Measurements from ENCODE around the gene PPM1L.

Gene PPM1L

DNA sequence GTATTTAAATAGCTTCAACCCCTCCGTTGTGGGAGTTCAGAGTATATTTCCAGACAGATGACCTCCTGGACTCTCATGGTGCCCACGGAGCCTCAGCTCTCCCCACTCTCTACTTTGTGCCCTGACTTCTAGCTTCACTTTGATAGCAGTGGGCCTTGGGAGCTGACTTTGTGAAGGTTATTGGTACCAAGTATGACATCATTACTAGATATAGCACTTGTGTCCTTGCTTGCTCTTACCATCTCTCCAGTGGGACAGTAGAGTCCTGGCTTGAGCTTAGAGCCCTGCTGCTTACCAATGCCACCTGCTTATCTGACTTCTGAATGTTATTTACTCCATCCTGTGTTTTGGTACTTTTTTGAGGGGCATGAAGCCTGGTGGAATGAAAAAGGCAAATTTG is 53.4 kb downstream of the PPM1L start:
- Histone ChIP-seq H3K27ac (ENCODE audit: low read depth, low read length) (no peak overlapping the region), H4K8ac (ENCODE audit: low read depth, low read length) (no peak overlapping the region), H2AK5ac (ENCODE audit: low read length) (no peak overlapping the region), H3K36me3 (ENCODE audit: control insufficient read depth in 1 of 2, insufficient read depth in 2 of 2, low read length in 2 of 2) (no peaks in the 10 kb centered on the region), H3K9ac (ENCODE audit: low read length) (no peak overlapping the region), H3K4me2 (ENCODE audit: low read length) (no peak overlapping the region), H2BK5ac (ENCODE audit: low read depth, low read length, poor library complexity) (no peak overlapping the region), H4K12ac (ENCODE audit: low read depth, low read length) (no peak overlapping the region), H3K4me3 (ENCODE audit: low read depth, low read length) (no peak overlapping the region), H3K79me2 (ENCODE audit: control insufficient read depth, insufficient read depth, low read length, poor library complexity) (no peaks in the 10 kb centered on the region), H2BK12ac (ENCODE audit: low read length) (no peak overlapping the region), H3K9me3 (ENCODE audit: insufficient read depth, low read depth, low read length) (no peaks in the 10 kb centered on the region), H3K79me1 (ENCODE audit: low read length) (no peaks in the 10 kb centered on the region), H3K23ac (ENCODE audit: low read length) (no peak overlapping the region), H4K91ac (ENCODE audit: low read depth, low read length) (no peak overlapping the region), H3K27me3 (ENCODE audit: insufficient read depth, low read length) (no peaks in the 10 kb centered on the region), H2BK120ac (ENCODE audit: insufficient read depth, low read length, poor library complexity) (no peak overlapping the region), H3K4ac (ENCODE audit: low read depth, low read length) (no peak overlapping the region), H3K14ac (ENCODE audit: low read length) (no peak overlapping the region), H2AFZ (ENCODE audit: insufficient read depth, low read length, poor library complexity) (no peak overlapping the region), H3K4me1 (ENCODE audit: control insufficient read depth in 1 of 2, insufficient read depth in 2 of 2, low read length in 2 of 2) (peaks cover 0 to 2% of the 10 kb centered on the region in 2 experiments), H3K18ac (ENCODE audit: low read length) (no peak overlapping the region)
- no CpG with 5 or more reads among the region's 2 CpGs for WGBS (ENCODE audit: extremely low coverage, insufficient coverage, insufficient read length)
- DNase-seq: no peak

GRCh38 chr3:160810362-160811236 is 54.6 kb downstream of the PPM1L start:
- H3K4me2 ChIP-seq (ENCODE audit: low read length): no peak overlapping the region
- H3K9ac ChIP-seq (ENCODE audit: low read length): no peak overlapping the region
- H4K8ac ChIP-seq (ENCODE audit: low read depth, low read length): no peak overlapping the region
- H2BK12ac ChIP-seq (ENCODE audit: low read length): no peak overlapping the region
- WGBS (ENCODE audit: extremely low coverage, insufficient coverage, insufficient read length): no CpG with 5 or more reads among the region's 4 CpGs
- H2AK5ac ChIP-seq (ENCODE audit: low read length): no peak overlapping the region
- H3K79me1 ChIP-seq (ENCODE audit: low read length): no peaks in the 10 kb centered on the region
- H3K9me3 ChIP-seq (ENCODE audit: insufficient read depth, low read depth, low read length): no peaks in the 10 kb centered on the region
- H3K4ac ChIP-seq (ENCODE audit: low read depth, low read length): no peak overlapping the region
- H4K91ac ChIP-seq (ENCODE audit: low read depth, low read length): no peak overlapping the region
- H3K36me3 ChIP-seq (ENCODE audit: control insufficient read depth in 1 of 2, insufficient read depth in 2 of 2, low read length in 2 of 2): no peaks in the 10 kb centered on the region
- no peak overlapping the region for H4K12ac ChIP-seq (ENCODE audit: low read depth, low read length)
- H3K27ac ChIP-seq (ENCODE audit: low read depth, low read length): no peak overlapping the region
- DNase-seq: no peak
- H2BK120ac ChIP-seq (ENCODE audit: insufficient read depth, low read length, poor library complexity): no peak overlapping the region
- no peak overlapping the region for H2BK5ac ChIP-seq (ENCODE audit: low read depth, low read length, poor library complexity)
- H3K14ac ChIP-seq (ENCODE audit: low read length): no peak overlapping the region
- H3K27me3 ChIP-seq (ENCODE audit: insufficient read depth, low read length): no peaks in the 10 kb centered on the region
- H3K23ac ChIP-seq (ENCODE audit: low read length): no peak overlapping the region
- H3K4me1 ChIP-seq (ENCODE audit: control insufficient read depth in 1 of 2, insufficient read depth in 2 of 2, low read length in 2 of 2): peaks cover 0 to 2% of the 10 kb centered on the region in 2 experiments
- no peak overlapping the region for H2AFZ ChIP-seq (ENCODE audit: insufficient read depth, low read length, poor library complexity)
- no peak overlapping the region for H3K4me3 ChIP-seq (ENCODE audit: low read depth, low read length)
- no peak overlapping the region for H3K18ac ChIP-seq (ENCODE audit: low read length)
- H3K79me2 ChIP-seq (ENCODE audit: control insufficient read depth, insufficient read depth, low read length, poor library complexity): no peaks in the 10 kb centered on the region

- Histone ChIP-seq H3K79me2 (ENCODE audit: control insufficient read depth, insufficient read depth, low read length, poor library complexity) (no peaks in the 10 kb centered on the region), H3K36me3 (ENCODE audit: control insufficient read depth in 1 of 2, insufficient read depth in 2 of 2, low read length in 2 of 2) (no peaks in the 10 kb centered on the region), H3K9me3 (ENCODE audit: insufficient read depth, low read depth, low read length) (no peaks in the 10 kb centered on the region), H3K18ac (ENCODE audit: low read length) (no peak overlapping the region), H3K4me2 (ENCODE audit: low read length) (no peak overlapping the region), H2AFZ (ENCODE audit: insufficient read depth, low read length, poor library complexity) (no peak overlapping the region), H2AK5ac (ENCODE audit: low read length) (no peak overlapping the region), H3K79me1 (ENCODE audit: low read length) (no peaks in the 10 kb centered on the region), H3K23ac (ENCODE audit: low read length) (no peak overlapping the region), H2BK5ac (ENCODE audit: low read depth, low read length, poor library complexity) (no peak overlapping the region), H3K27me3 (ENCODE audit: insufficient read depth, low read length) (no peaks in the 10 kb centered on the region), H3K4me1 (ENCODE audit: control insufficient read depth in 1 of 2, insufficient read depth in 2 of 2, low read length in 2 of 2) (peaks cover 0 to 2% of the 10 kb centered on the region in 2 experiments), H4K12ac (ENCODE audit: low read depth, low read length) (no peak overlapping the region), H4K8ac (ENCODE audit: low read depth, low read length) (no peak overlapping the region), H4K91ac (ENCODE audit: low read depth, low read length) (no peak overlapping the region), H3K9ac (ENCODE audit: low read length) (no peak overlapping the region), H3K4ac (ENCODE audit: low read depth, low read length) (no peak overlapping the region), H3K4me3 (ENCODE audit: low read depth, low read length) (no peak overlapping the region), H2BK12ac (ENCODE audit: low read length) (no peak overlapping the region), H3K27ac (ENCODE audit: low read depth, low read length) (no peak overlapping the region), H3K14ac (ENCODE audit: low read length) (no peak overlapping the region), H2BK120ac (ENCODE audit: insufficient read depth, low read length, poor library complexity) (no peak overlapping the region)
- WGBS (ENCODE audit: extremely low coverage, insufficient coverage, insufficient read length): no CpG with 5 or more reads among the region's 1 CpG
- no peak for DNase-seq
Observed at GRCh38 chr3:160811237-160811548, 55.2 kb downstream of the PPM1L start.

DNA sequence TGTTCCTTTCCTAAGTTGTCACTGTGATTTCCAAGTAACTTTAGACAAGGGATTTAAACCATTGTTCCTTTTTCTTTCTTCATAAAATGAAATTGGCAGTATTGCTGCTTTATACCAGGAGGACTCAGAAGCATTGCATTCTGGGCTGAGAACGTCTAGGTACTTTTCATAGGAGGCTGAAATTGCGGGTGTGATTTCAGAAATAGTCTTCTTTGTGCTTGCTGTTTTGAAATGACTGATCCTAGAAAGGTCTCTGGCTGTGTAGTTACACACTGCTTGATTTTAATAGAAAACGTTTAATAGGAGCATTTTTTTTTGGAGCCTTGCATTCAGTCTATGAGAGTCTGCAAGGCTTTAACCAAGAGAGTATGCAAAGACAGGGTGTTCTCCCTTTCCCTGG is 56.3 kb downstream of the PPM1L start:
- H3K9ac ChIP-seq (ENCODE audit: low read length): no peak overlapping the region
- H3K79me2 ChIP-seq (ENCODE audit: control insufficient read depth, insufficient read depth, low read length, poor library complexity): no peaks in the 10 kb centered on the region
- no peak for DNase-seq
- H2BK12ac ChIP-seq (ENCODE audit: low read length): no peak overlapping the region
- H3K4me2 ChIP-seq (ENCODE audit: low read length): no peak overlapping the region
- H3K9me3 ChIP-seq (ENCODE audit: insufficient read depth, low read depth, low read length): no peaks in the 10 kb centered on the region
- no peak overlapping the region for H2AFZ ChIP-seq (ENCODE audit: insufficient read depth, low read length, poor library complexity)
- no peak overlapping the region for H2BK5ac ChIP-seq (ENCODE audit: low read depth, low read length, poor library complexity)
- H3K23ac ChIP-seq (ENCODE audit: low read length): no peak overlapping the region
- H4K91ac ChIP-seq (ENCODE audit: low read depth, low read length): no peak overlapping the region
- no peak overlapping the region for H2BK120ac ChIP-seq (ENCODE audit: insufficient read depth, low read length, poor library complexity)
- H3K4me3 ChIP-seq (ENCODE audit: low read depth, low read length): no peak overlapping the region
- no peaks in the 10 kb centered on the region for H3K27me3 ChIP-seq (ENCODE audit: insufficient read depth, low read length)
- H3K79me1 ChIP-seq (ENCODE audit: low read length): no peaks in the 10 kb centered on the region
- H3K14ac ChIP-seq (ENCODE audit: low read length): no peak overlapping the region
- no CpG with 5 or more reads among the region's 3 CpGs for WGBS (ENCODE audit: extremely low coverage, insufficient coverage, insufficient read length)
- no peak overlapping the region for H3K4ac ChIP-seq (ENCODE audit: low read depth, low read length)
- H3K36me3 ChIP-seq (ENCODE audit: control insufficient read depth in 1 of 2, insufficient read depth in 2 of 2, low read length in 2 of 2): no peaks in the 10 kb centered on the region
- no peak overlapping the region for H3K27ac ChIP-seq (ENCODE audit: low read depth, low read length)
- H3K18ac ChIP-seq (ENCODE audit: low read length): no peak overlapping the region
- H2AK5ac ChIP-seq (ENCODE audit: low read length): no peak overlapping the region
- no peak overlapping the region for H4K8ac ChIP-seq (ENCODE audit: low read depth, low read length)
- peaks cover 0 to 2% of the 10 kb centered on the region in 2 experiments for H3K4me1 ChIP-seq (ENCODE audit: control insufficient read depth in 1 of 2, insufficient read depth in 2 of 2, low read length in 2 of 2)
- H4K12ac ChIP-seq (ENCODE audit: low read depth, low read length): no peak overlapping the region

Data from trophoblast cell (in vitro differentiated cells and primary cell).